Psoas muscle (tissue), 8 donors: Measurements from ENCODE around the gene GNG5. TPM values are rescaled to one million over a fixed set of nuclear protein-coding genes. Genes with fewer than 3 reads are reported as not detected.
"Not testable (repeated sequence)": the region's sequence is repeated elsewhere in the genome, so short reads cannot be mapped to it uniquely, and the experiment has no call there.

Source experiments
- ATAC-seq, 4 donors: fragments of 200-7000 bp; cut with Tn5 transposase; one replicate each; pipeline ENCODE4 v1.9.1; 2020; ENCODE audit warnings: moderate library complexity in 3 of 4, mild to moderate bottlenecking in 2 of 4
- DNase-seq, 2 donors: peaks; one replicate each; pipeline ENCODE4 v3.0.0-alpha.2; 2020
- H3K27ac ChIP-seq: fragments of 200-600 bp; one replicate; pipeline ENCODE4 v1.8.0; 2022
- H3K27me3 ChIP-seq, 3 donors: fragments of 200-600 bp in 1 of 3; one replicate each; pipeline versions ENCODE4 v1.6.1 to v1.8.0; 2013 to 2022; ENCODE audit warnings: low read length in 2 of 3, mild to moderate bottlenecking in 2 of 3, moderate library complexity in 1 of 3; ENCODE audit not compliant: insufficient read depth in 3 of 3
- H3K36me3 ChIP-seq, 2 donors: fragments of 200-600 bp in 1 of 2; one replicate each; pipeline versions ENCODE4 v1.6.1 to v1.8.0; 2013 to 2022; ENCODE audit warnings: low read depth in 1 of 2, mild to moderate bottlenecking in 1 of 2, moderate library complexity in 1 of 2; ENCODE audit not compliant: insufficient read depth in 1 of 2
- H3K4me1 ChIP-seq: fragments of 200-600 bp; one replicate; pipeline ENCODE4 v1.8.0; 2022
- H3K4me3 ChIP-seq: fragments of 200-600 bp; one replicate; pipeline ENCODE4 v1.8.0; 2022; ENCODE audit warnings: mild to moderate bottlenecking
- H3K9me3 ChIP-seq: fragments of 200-600 bp; one replicate; pipeline ENCODE4 v1.8.0; 2022
- WGBS, 3 donors: extraction: QIAGEN DNeasy Blood & Tissue Kit; methylation state at CpG; one replicate each; pipeline versions ENCODE4 v1.1.6 to v1.1.7; 2013; 5-methylcytosine and 5-hydroxymethylcytosine counted together
- intact Hi-C, 2 donors: fragments of 100-400 bp; cut with DNase I; formaldehyde crosslinking; loops; one replicate each; pipeline versions ENCODE4 v1.11.0 to v1.14.2; 2022
- polyA plus RNA-seq, 3 donors: library from polyadenylated mRNA; stranded (reverse); fragments of 200-250 nt; gene quantifications; one replicate each; pipeline ENCODE4 v1.2.3, GENCODE V29; 2013
- total RNA-seq, 4 donors: library from RNA; stranded (reverse); fragmentation: NEBNext Ultra II Directional in 2 of 4; extraction: Animal tissue kit (Norgen Biotek cat#: 25700) in 2 of 4; gene quantifications; one replicate each; pipeline versions ENCODE4 v1.2.1 to v1.2.4, GENCODE V29; 2021 to 2023
- TF ChIP-seq, protein P1 (sequence below): fragments of 200-600 bp; IDR thresholded peaks from one replicate; pipeline ENCODE4 v1.8.0; 2022; ENCODE audit warnings: antibody characterized with exemption
- donor health status: healthy with polysubstance abuse.
- donor health status: DM: no; HTN: no; CAD: no; lungs with moderate emphysema.
- donor health status: Bipolar disorder and iron deficiency.
- donor health status: healthy.
- donor health status: DM: yes; HTN: yes; CAD: no.
- donor health status: DM: no; HTN: no; CAD: no.
- donor health status: DM: no; HTN: no; CAD: no.
- donor health status: DM: yes; HTN: yes; CAD: no.

GNG5 gene
- total and polyA plus RNA-seq, 7 donors, result 112 to 313 (median 163) TPM

DNA sequence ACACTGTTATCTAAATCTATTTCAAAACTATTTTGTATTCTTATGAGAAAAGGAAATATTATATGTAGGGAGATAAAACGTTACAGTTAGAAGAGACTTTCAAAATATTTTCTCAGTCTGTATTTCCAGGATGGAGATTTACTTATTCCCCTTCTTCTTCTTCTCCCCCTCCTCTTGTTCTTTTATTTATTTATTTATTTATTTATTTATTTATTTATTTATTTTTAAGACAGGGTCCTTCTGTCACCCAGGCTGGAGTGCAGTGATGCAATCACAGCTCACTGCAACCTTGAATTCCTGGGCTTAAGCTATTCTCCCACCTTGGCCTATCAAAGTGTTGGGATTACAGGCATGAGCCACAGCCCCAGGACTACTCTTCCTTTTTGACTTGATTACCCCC, 30.2 kb downstream of the GNG5 start:
- H3K9me3 ChIP-seq, result no peaks in the 10 kb centered on the region
- no peak overlapping the region for H3K4me3 ChIP-seq
- ATAC-seq (no peak), DNase-seq (no peak)
- peaks cover 0 to 4% of the 10 kb centered on the region in 2 donors for H3K36me3 ChIP-seq
- H3K27me3 ChIP-seq, result peaks cover 0 to 53% (median 2%) of the 10 kb centered on the region in 3 donors
- WGBS, 3 donors, result 36 to 65% (median 55%) methylated on average over 1 of the region's 1 CpG
- TF ChIP-seq, protein P1, sequence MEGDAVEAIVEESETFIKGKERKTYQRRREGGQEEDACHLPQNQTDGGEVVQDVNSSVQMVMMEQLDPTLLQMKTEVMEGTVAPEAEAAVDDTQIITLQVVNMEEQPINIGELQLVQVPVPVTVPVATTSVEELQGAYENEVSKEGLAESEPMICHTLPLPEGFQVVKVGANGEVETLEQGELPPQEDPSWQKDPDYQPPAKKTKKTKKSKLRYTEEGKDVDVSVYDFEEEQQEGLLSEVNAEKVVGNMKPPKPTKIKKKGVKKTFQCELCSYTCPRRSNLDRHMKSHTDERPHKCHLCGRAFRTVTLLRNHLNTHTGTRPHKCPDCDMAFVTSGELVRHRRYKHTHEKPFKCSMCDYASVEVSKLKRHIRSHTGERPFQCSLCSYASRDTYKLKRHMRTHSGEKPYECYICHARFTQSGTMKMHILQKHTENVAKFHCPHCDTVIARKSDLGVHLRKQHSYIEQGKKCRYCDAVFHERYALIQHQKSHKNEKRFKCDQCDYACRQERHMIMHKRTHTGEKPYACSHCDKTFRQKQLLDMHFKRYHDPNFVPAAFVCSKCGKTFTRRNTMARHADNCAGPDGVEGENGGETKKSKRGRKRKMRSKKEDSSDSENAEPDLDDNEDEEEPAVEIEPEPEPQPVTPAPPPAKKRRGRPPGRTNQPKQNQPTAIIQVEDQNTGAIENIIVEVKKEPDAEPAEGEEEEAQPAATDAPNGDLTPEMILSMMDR, result no peak
- H3K27ac ChIP-seq, result no peak overlapping the region
- peaks cover 15% of the 10 kb centered on the region for H3K4me1 ChIP-seq
- intact Hi-C loops, result no loop called here

DNA sequence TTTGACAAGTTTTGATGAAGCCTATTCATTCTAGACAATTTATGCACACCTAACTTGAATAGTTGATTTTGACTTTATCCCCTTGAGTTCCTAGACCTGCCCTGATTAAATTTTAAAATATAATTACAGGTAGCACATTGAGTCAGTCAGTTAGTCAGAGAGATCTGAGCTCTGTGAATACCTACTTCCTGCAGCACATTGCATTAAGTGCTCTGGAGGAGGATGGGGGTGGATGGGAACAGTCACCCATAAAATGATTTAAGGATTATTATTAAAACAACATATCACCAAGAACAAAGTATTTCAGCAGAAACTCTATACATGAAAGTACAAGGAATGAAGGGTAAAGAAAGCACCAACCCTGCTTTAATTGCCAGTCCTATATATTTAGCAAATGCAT, 39.1 kb downstream of the GNG5 start:
- Histone ChIP-seq H3K9me3 (no peaks in the 10 kb centered on the region), H3K4me1 (no peaks in the 10 kb centered on the region), H3K36me3 (no peaks in the 10 kb centered on the region), H3K4me3 (no peak overlapping the region), H3K27me3 (peaks cover 0 to 30% (median 17%) of the 10 kb centered on the region in 3 donors), H3K27ac (no peak overlapping the region)
- DNase-seq (no peak), ATAC-seq (no peak)
- intact Hi-C loops, result no loop called here
- TF ChIP-seq, protein P1, result no peak

DNA sequence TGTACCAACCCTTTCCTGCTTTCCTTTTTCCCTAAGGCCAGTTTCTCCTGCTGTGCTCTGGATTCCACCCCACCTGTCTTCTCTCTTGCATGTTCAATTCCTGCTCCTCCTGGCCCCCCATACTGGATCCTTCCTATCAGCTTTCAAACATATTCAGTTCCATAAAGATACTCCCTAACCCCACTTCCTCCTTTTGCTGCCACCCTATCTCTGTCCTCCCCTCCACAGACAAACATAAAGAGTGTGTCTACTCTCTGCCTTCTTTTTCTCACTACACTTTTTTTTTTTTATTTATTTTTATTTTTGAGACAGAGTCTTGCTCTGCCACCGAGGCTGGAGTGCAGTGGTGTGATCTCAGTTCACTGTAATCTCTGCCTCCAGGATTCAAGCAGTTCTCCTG, 44.3 kb downstream of the GNG5 start:
- Histone ChIP-seq H3K27me3 (peaks cover 0 to 9% (median 3%) of the 10 kb centered on the region in 3 donors), H3K4me3 (no peak overlapping the region), H3K27ac (no peak overlapping the region), H3K36me3 (no peaks in the 10 kb centered on the region), H3K9me3 (no peaks in the 10 kb centered on the region), H3K4me1 (no peaks in the 10 kb centered on the region)
- ATAC-seq (no peak), DNase-seq (no peak)
- WGBS, 3 donors, result 52 to 71% (median 70%) methylated on average over 1 of the region's 1 CpG
- TF ChIP-seq, protein P1, result no peak
- intact Hi-C loops, result no loop called here

DNA sequence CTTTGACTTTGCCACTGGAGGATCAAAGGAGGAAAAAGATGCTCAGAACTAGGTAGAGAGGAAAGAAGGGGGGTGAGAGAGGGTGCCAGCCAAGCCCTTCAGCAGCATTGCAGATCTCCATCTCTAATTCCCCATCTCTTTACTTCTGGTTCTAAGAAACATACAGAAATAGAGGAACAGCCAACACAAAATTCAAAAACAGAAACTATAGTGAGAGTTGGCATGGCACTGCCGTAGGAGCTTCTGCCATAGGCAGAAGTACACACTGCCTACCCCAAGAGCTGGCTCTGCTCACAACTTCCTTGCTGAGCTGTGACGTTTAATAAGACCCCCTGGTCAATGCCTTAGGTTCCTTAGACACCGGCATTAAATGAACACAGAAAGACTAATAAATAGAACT, 53.9 kb downstream of the GNG5 start:
- Histone ChIP-seq H3K9me3 (no peaks in the 10 kb centered on the region), H3K4me3 (no peak overlapping the region), H3K36me3 (no peaks in the 10 kb centered on the region), H3K4me1 (no peaks in the 10 kb centered on the region), H3K27me3 (peaks cover 0 to 6% (median 0%) of the 10 kb centered on the region in 3 donors), H3K27ac (no peak overlapping the region)
- TF ChIP-seq, protein P1, result no peak
- 55 to 60% (median 60%) methylated on average over 3 of the region's 3 CpGs for WGBS, 3 donors
- ATAC-seq (no peak), DNase-seq (no peak)
- intact Hi-C loops, result no loop called here

DNA sequence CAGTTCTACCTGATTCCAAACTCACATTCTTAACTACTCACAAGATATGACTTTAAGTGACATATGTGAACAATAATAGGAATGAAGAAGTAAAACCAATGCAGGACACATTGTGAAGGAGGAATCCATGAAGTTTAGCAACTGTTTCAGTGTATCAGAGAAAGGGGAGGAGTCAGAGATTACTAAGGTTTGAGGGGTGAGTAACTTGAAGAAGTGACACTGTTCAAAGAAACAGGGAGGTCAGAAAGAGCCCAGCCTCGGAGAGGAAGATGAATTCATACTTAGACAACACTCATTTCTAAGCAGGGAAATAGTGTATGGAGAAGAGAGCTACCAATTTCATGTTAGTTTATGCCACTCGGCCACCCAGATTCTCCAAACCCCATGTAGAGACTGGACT, 55.5 kb downstream of the GNG5 start:
- TF ChIP-seq, protein P1, result no peak
- 66 to 74% (median 68%) methylated on average over 2 of the region's 2 CpGs for WGBS, 3 donors
- Histone ChIP-seq H3K9me3 (no peaks in the 10 kb centered on the region), H3K4me1 (no peaks in the 10 kb centered on the region), H3K36me3 (no peaks in the 10 kb centered on the region), H3K4me3 (no peak overlapping the region), H3K27me3 (no peaks in the 10 kb centered on the region), H3K27ac (no peak overlapping the region)
- no peak for DNase-seq
- intact Hi-C loops, result no loop called here
- ATAC-seq, result no peak

DNA sequence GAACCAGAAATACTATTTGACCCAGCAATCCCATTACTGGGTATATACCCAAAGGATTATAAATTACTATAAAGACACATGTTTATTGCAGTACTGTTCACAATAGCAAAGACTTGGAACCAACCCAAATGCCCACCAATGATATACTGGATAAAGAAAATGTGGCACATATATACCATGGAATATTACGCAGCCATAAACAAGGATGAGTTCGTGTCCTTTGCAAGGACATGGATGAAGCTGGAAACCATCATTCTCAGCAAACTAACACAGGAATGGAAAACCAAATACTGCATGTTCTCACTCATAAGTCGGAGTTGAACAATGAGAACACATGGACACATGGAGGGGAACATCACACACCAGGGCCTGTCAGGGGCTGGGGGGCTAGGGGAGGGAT, 57.7 kb downstream of the GNG5 start:
- H3K4me3 ChIP-seq, H3K4me1 ChIP-seq, H3K9me3 ChIP-seq, H3K27me3 ChIP-seq, H3K27ac ChIP-seq, ATAC-seq, intact Hi-C loops, H3K36me3 ChIP-seq, DNase-seq: not testable (repeated sequence)
- WGBS, 3 donors, result 95 to 97% (median 96%) methylated on average over 3 of the region's 3 CpGs
